IMR-90 (cell line): ENCODE data around the gene TTLL7. TPM values are rescaled to one million over a fixed set of nuclear protein-coding genes. Genes with fewer than 3 reads are reported as not detected.

Experiments
- ATAC-seq: fragments of 200-7000 bp; cut with Tn5 transposase; 2 replicates; pipeline ENCODE4 v1.9.1; 2020; ENCODE audit warnings: low read depth, mild to moderate bottlenecking, moderate library complexity
- BruUV-seq: library from RNA; stranded (reverse); fragments of 400-500 nt; replicated peaks from 2 replicates; lab custom pipeline; 2021; lab: Mats Ljungman, UMichigan
- CTCF ChIA-PET: fragments of 300-600 bp; formaldehyde crosslinking; extraction: SDS; loops from one replicate; lab custom pipeline; 2021; ENCODE audit warnings: antibody characterized with exemption; lab: Yijun Ruan, JAX
- POLR2A ChIA-PET: fragments of 300-600 bp; sonication (Branson Sonifier 250); formaldehyde crosslinking; loops from one replicate; lab custom pipeline; 2022; ENCODE audit warnings: antibody characterized with exemption; ENCODE audit not compliant: unreplicated experiment; lab: Charles Lee
- DNase-seq: peaks from one replicate; pipeline ENCODE4 v3.0.0; 2013
- H2AFZ ChIP-seq: replicated peaks from 2 replicates; pipeline ENCODE3; 2013; ENCODE audit warnings: low read length, mild to moderate bottlenecking; ENCODE audit not compliant: poor library complexity
- H2AK5ac ChIP-seq: 2 replicates; pipeline ENCODE4 v1.6.1; 2013; ENCODE audit warnings: low read depth, low read length, inconsistent platforms
- H2AK9ac ChIP-seq: replicated peaks from 2 replicates; pipeline ENCODE3; 2013; ENCODE audit warnings: mild to moderate bottlenecking, low read depth, low read length, moderate library complexity; ENCODE audit not compliant: poor library complexity
- H2BK120ac ChIP-seq: 2 replicates; pipeline ENCODE4 v1.6.1; 2013; ENCODE audit warnings: low read depth, low read length, inconsistent platforms
- H2BK15ac ChIP-seq: 3 replicates; pipeline ENCODE4 v1.6.1; 2013; ENCODE audit warnings: low read depth, low read length, inconsistent platforms
- H2BK20ac ChIP-seq: 2 replicates; pipeline ENCODE4 v1.6.1; 2013; ENCODE audit warnings: low read depth, mild to moderate bottlenecking, inconsistent platforms, low read length, moderate library complexity
- H2BK5ac ChIP-seq: 2 replicates; pipeline ENCODE4 v1.6.1; 2013; ENCODE audit warnings: mild to moderate bottlenecking, low read depth, low read length, inconsistent platforms; ENCODE audit not compliant: poor library complexity, severe bottlenecking
- H3K14ac ChIP-seq: replicated peaks from 2 replicates; pipeline ENCODE4 v1.6.1; 2013; ENCODE audit warnings: low read depth, low read length, inconsistent platforms
- H3K18ac ChIP-seq: 2 replicates; pipeline ENCODE4 v1.6.1; 2013; ENCODE audit warnings: low read depth, low read length, control low read depth
- H3K23ac ChIP-seq: 2 replicates; pipeline ENCODE4 v1.6.1; 2013; ENCODE audit warnings: low read depth, low read length, inconsistent platforms
- H3K27ac ChIP-seq: 2 replicates; pipeline ENCODE4 v1.5.1; 2013; ENCODE audit warnings: mild to moderate bottlenecking, control low read depth, low read length; ENCODE audit not compliant: insufficient read depth
- H3K27me3 ChIP-seq: 2 replicates; pipeline ENCODE4 v1.6.1; 2013; ENCODE audit warnings: low read length; ENCODE audit not compliant: control insufficient read depth, insufficient read depth
- H3K36me3 ChIP-seq: 2 replicates; pipeline ENCODE4 v1.6.1; 2013; ENCODE audit warnings: low read length, mixed read lengths; ENCODE audit not compliant: control insufficient read depth, insufficient read depth
- H3K4ac ChIP-seq: 2 replicates; pipeline ENCODE4 v1.6.1; 2013; ENCODE audit warnings: low read depth, low read length, inconsistent platforms
- H3K4me1 ChIP-seq: 2 replicates; pipeline ENCODE4 v1.6.1; 2013; ENCODE audit warnings: low read length, mixed read lengths; ENCODE audit not compliant: control insufficient read depth, insufficient read depth
- H3K4me2 ChIP-seq: 2 replicates; pipeline ENCODE4 v1.6.1; 2013; ENCODE audit warnings: low read depth, mild to moderate bottlenecking, control low read depth, low read length, moderate library complexity
- H3K4me3 ChIP-seq: 2 replicates; pipeline ENCODE4 v1.5.1; 2013; ENCODE audit warnings: low read depth, mild to moderate bottlenecking, control low read depth, low read length, moderate library complexity; ENCODE audit not compliant: insufficient read depth
- H3K56ac ChIP-seq: 2 replicates; pipeline ENCODE4 v1.6.1; 2013; ENCODE audit warnings: low read length, inconsistent platforms; ENCODE audit not compliant: insufficient read depth; ENCODE audit errors: extremely low read depth
- H3K79me1 ChIP-seq, 2 experiments: 2 replicates each; pipeline ENCODE4 v1.6.1; 2013; ENCODE audit warnings: low read length in 2 of 2, inconsistent platforms in 1 of 2, low read depth in 1 of 2
- H3K9ac ChIP-seq: 2 replicates; pipeline ENCODE4 v1.6.1; 2013; ENCODE audit warnings: low read depth, low read length, control low read depth
- H3K9me1 ChIP-seq: 2 replicates; pipeline ENCODE4 v1.6.1; 2013; ENCODE audit warnings: low read length, inconsistent platforms; ENCODE audit not compliant: insufficient read depth
- H3K9me3 ChIP-seq: 2 replicates; pipeline ENCODE4 v1.6.1; 2013; ENCODE audit warnings: low read length; ENCODE audit not compliant: control insufficient read depth, insufficient read depth
- H4K20me1 ChIP-seq: 2 replicates; pipeline ENCODE4 v1.6.1; 2013; ENCODE audit warnings: low read length, inconsistent platforms; ENCODE audit not compliant: insufficient read depth
- H4K5ac ChIP-seq: 2 replicates; pipeline ENCODE4 v1.6.1; 2013; ENCODE audit warnings: mild to moderate bottlenecking, low read depth, low read length, control low read depth
- H4K8ac ChIP-seq, 2 experiments: 2 replicates each; pipeline ENCODE4 v1.6.1; 2013; ENCODE audit warnings: low read depth in 2 of 2, low read length in 2 of 2, control low read depth in 1 of 2, inconsistent platforms in 1 of 2
- H4K91ac ChIP-seq: 2 replicates; pipeline ENCODE4 v1.6.1; 2013; ENCODE audit warnings: low read depth, low read length, inconsistent platforms; ENCODE audit not compliant: insufficient read depth
- CEBPB ChIP-seq: IDR thresholded peaks from 2 replicates; pipeline ENCODE4 v1.6.1; 2012; ENCODE audit warnings: low read depth, low read length, improper control_type of control experiment
- MAZ ChIP-seq: IDR thresholded peaks from 2 replicates; pipeline ENCODE4 v1.6.1; 2012; ENCODE audit warnings: low read depth, mild to moderate bottlenecking, low read length, improper control_type of control experiment, moderate library complexity, borderline replicate concordance
- WGBS, 2 experiments: methylation state at CpG; one replicate each; pipeline versions ENCODE4 v1.1.5 to v1.1.7; 2013; ENCODE audit warnings: missing lambda C conversion rate in 2 of 2; ENCODE audit not compliant: insufficient read length in 1 of 2; ENCODE audit errors: extremely low coverage in 2 of 2; 5-methylcytosine and 5-hydroxymethylcytosine counted together
- dilution Hi-C: fragments of 300-500 bp; cut with HindIII; formaldehyde crosslinking; loops from one replicate; pipeline ENCODE4 v1.14.3; 2018; ENCODE audit warnings: low sequenced_read_pairs; ENCODE audit not compliant: unreplicated experiment
- in situ Hi-C: fragments of 300-500 bp; cut with MboI; formaldehyde crosslinking; loops from 3 replicates; pipeline ENCODE4 v1.14.3; 2019; ENCODE audit warnings: low sequenced_read_pairs, inconsistent platforms, mixed read lengths
- intact Hi-C: fragments of 100-400 bp; cut with micrococcal nuclease; formaldehyde crosslinking; loops from 2 replicates; pipeline ENCODE4 v1.10.0; 2022
- polyA plus RNA-seq, 3 experiments: library from polyadenylated mRNA; depleted of rRNA; stranded (reverse); fragments of >200 nt; gene quantifications; 2 replicates each; pipeline ENCODE4 v1.2.3, GENCODE V29; 2012; ENCODE audit warnings: low replicate concordance in 1 of 3
- total RNA-seq: library from RNA; depleted of rRNA; stranded (reverse); fragments of >200 nt; gene quantifications from 2 replicates; pipeline ENCODE4 v1.2.3, GENCODE V29; 2012

TTLL7 gene
- total and polyA plus RNA-seq, 2 of the 4 experiments (the other 2 are of a cell fraction): 5.7 to 8.1 TPM

DNA sequence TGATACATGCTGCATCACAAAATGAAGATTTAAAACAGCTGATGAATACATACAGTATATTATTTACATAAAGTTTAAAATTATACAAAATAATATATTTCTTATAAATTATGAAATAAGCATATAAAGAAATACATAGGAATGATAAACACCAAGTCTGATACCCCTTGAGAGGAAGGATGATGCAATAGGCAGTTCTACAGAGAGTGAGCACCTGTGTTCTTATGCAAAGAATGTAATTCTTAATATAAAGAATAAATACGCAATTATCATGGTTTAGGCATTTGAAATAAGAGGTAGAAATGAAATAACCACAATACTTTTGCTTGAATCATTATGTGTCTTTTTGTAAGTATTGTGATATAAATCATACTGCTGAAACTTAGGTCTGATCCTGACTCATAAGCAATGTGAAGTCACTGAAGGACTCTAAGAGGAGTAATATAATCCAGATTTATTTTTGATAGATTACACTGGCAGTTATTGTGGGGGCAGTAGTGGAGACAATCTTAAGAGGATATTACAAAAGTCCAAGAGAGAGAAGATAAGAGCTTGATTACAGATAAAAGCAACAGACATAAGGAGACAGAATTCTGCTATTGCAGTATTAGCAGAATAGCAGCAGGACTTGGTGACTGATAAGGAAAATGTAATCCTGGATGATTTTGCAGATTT is 39.0 kb downstream of the TTLL7 start:
- no peak overlapping the region for H3K9ac ChIP-seq
- H3K4me1 ChIP-seq: peaks cover 2% of the 10 kb centered on the region; the same call in 1 of the 2 replicates
- H3K79me1 ChIP-seq: peaks cover 3 to 12% of the 10 kb centered on the region in 2 experiments; a peak in 3 of 4 replicates
- H4K91ac ChIP-seq: no peak overlapping the region
- intact Hi-C loops: no loop called here
- H2BK120ac ChIP-seq: no peak overlapping the region
- ChIA-PET POLR2A (no interaction called here), CTCF (interaction anchor here (1.6 kb wide), 1 partner anchor 25 kb away, joined by 3 read pairs; no protein-coding TSS in a partner anchor)
- TF ChIP-seq CEBPB (peak; percentile 84), MAZ (no peak)
- ATAC-seq: peak; percentile 65
- H2BK20ac ChIP-seq: no peak overlapping the region
- H4K20me1 ChIP-seq: no peaks in the 10 kb centered on the region
- peak; percentile 79 for DNase-seq
- dilution Hi-C loops: no loop called here
- H3K23ac ChIP-seq: no peak overlapping the region
- no peak overlapping the region for H2AK9ac ChIP-seq
- H3K4me2 ChIP-seq: no peak overlapping the region
- H2BK15ac ChIP-seq: no peak overlapping the region
- H3K36me3 ChIP-seq: no peaks in the 10 kb centered on the region
- no peak overlapping the region for H2AFZ ChIP-seq
- H3K9me3 ChIP-seq: no peaks in the 10 kb centered on the region
- H3K14ac ChIP-seq: no peak overlapping the region
- no TSS peak for BruUV-seq
- no peaks in the 10 kb centered on the region for H3K9me1 ChIP-seq
- H4K8ac ChIP-seq: no peak overlapping the region
- no peak overlapping the region for H3K56ac ChIP-seq
- no peak overlapping the region for H2BK5ac ChIP-seq
- H3K4ac ChIP-seq: no peak overlapping the region
- no peak overlapping the region for H3K18ac ChIP-seq
- H4K5ac ChIP-seq: no peak overlapping the region
- no peaks in the 10 kb centered on the region for H3K27me3 ChIP-seq
- no CpG with 5 or more reads among the region's 1 CpG for WGBS, 2 experiments
- H3K4me3 ChIP-seq: no peak overlapping the region
- in situ Hi-C loops: no loop called here
- H3K27ac ChIP-seq: no peak overlapping the region
- H2AK5ac ChIP-seq: no peak overlapping the region
